HL-60 (cell line): Measurements from ENCODE around the gene DBX2.
"Not testable (repeated sequence)": the region's sequence is repeated elsewhere in the genome, so short reads cannot be mapped to it uniquely, and the experiment has no call there.

Experiments
- GABPA ChIP-seq: IDR thresholded peaks from 2 replicates; pipeline ENCODE4 v1.6.1; 2012; ENCODE audit warnings: low read depth
- POLR2AphosphoS5 ChIP-seq: IDR thresholded peaks from 2 replicates; pipeline ENCODE4 v1.6.1; 2012; ENCODE audit warnings: low read depth
- REST ChIP-seq: IDR thresholded peaks from 2 replicates; pipeline ENCODE4 v1.6.1; 2012; ENCODE audit warnings: low read depth; ENCODE audit not compliant: insufficient replicate concordance
- TF ChIP-seq, protein P1 (sequence below): IDR thresholded peaks from one replicate; pipeline ENCODE4 v1.5.1; 2011; ENCODE audit warnings: low read length, control low read depth, inconsistent platforms; ENCODE audit not compliant: insufficient read depth

DNA sequence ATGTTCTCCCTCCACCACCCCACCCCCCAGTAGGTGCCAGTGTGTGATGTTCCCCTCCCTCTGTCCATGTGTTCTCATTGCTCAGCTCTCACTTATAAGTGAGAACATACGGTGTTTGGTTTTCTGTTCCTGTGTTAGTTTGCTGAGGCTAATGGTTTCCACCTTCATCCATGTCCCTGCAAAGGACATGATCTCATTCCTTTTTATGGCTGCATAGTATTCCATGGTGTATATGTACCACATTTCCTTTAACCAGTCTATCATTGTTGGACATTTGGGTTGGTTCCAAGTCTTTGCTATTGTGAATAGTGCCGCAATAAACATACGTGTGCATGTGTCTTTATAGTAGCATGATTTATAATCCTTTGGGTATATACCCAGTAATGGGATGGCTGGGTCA lies 33.3 kb upstream of the DBX2 start:
- TF ChIP-seq POLR2AphosphoS5, GABPA, REST: not testable (repeated sequence)
- TF ChIP-seq, protein P1, sequence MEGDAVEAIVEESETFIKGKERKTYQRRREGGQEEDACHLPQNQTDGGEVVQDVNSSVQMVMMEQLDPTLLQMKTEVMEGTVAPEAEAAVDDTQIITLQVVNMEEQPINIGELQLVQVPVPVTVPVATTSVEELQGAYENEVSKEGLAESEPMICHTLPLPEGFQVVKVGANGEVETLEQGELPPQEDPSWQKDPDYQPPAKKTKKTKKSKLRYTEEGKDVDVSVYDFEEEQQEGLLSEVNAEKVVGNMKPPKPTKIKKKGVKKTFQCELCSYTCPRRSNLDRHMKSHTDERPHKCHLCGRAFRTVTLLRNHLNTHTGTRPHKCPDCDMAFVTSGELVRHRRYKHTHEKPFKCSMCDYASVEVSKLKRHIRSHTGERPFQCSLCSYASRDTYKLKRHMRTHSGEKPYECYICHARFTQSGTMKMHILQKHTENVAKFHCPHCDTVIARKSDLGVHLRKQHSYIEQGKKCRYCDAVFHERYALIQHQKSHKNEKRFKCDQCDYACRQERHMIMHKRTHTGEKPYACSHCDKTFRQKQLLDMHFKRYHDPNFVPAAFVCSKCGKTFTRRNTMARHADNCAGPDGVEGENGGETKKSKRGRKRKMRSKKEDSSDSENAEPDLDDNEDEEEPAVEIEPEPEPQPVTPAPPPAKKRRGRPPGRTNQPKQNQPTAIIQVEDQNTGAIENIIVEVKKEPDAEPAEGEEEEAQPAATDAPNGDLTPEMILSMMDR = not testable (repeated sequence)
